ENCODE data around the gene FREM2. TPM values are rescaled to one million over a fixed set of nuclear protein-coding genes. Genes with fewer than 3 reads are reported as not detected.
A peak's percentile ranks its signal among the peaks of the same experiment; 100 is the strongest.

The FREM2 gene
- total and polyA plus RNA-seq, 2 experiments from 2014 or later = 2.3 to 17.8 TPM

GRCh38 chr13:38685974-38686576 lies 802 bp upstream of the FREM2 start:
- H3K9me3 ChIP-seq (ENCODE audit: low read depth) = no peaks in the 10 kb centered on the region
- no peaks in the 10 kb centered on the region for H3K27me3 ChIP-seq
- peaks cover 12% of the 10 kb centered on the region for H3K79me2 ChIP-seq
- DNase-seq (ENCODE audit: low spot score) = peak; percentile 58
- H3K9me2 ChIP-seq (replicated peaks; ENCODE audit: insufficient read depth) = no peaks in the 10 kb centered on the region
- H3K36me3 ChIP-seq (replicated peaks; ENCODE audit: insufficient read depth, low read depth) = no peaks in the 10 kb centered on the region
- peak overlapping the region; percentile 64 for H2AFZ ChIP-seq
- no peak overlapping the region for H3K27ac ChIP-seq
- H3K4me3 ChIP-seq = peak overlapping the region; percentile 67
- TF ChIP-seq EZH2phosphoT487 (IDR thresholded peaks at IDR 0.05; ENCODE audit: low read depth, severe bottlenecking, unreplicated experiment) (no peak), CTCF (IDR thresholded peaks at IDR 0.05; ENCODE audit: poor library complexity) (peak; percentile 62), EZH2 (IDR thresholded peaks at IDR 0.05; ENCODE audit: borderline replicate concordance) (no peak)
- no peaks in the 10 kb centered on the region for H4K20me1 ChIP-seq (ENCODE audit: insufficient read depth, poor library complexity, severe bottlenecking)
- H3K4me1 ChIP-seq (ENCODE audit: insufficient read depth) = peaks cover 11% of the 10 kb centered on the region
- H3K4me2 ChIP-seq = peak overlapping the region; percentile 98
- 1% methylated on average over 14 of the region's 14 CpGs for WGBS (ENCODE audit: low lambda C conversion rate, missing lambda C conversion rate)

GRCh38 chr13:38687246-38688229 lies 661 bp downstream of the FREM2 start:
- WGBS (ENCODE audit: low lambda C conversion rate, missing lambda C conversion rate) = under 1% methylated on average over 80 of the region's 80 CpGs
- H2AFZ ChIP-seq = peak overlapping the region; percentile 64
- TF ChIP-seq EZH2phosphoT487 (IDR thresholded peaks at IDR 0.05; ENCODE audit: low read depth, severe bottlenecking, unreplicated experiment) (no peak), EZH2 (IDR thresholded peaks at IDR 0.05; ENCODE audit: borderline replicate concordance) (no peak), CTCF (IDR thresholded peaks at IDR 0.05; ENCODE audit: poor library complexity) (no peak)
- no peaks in the 10 kb centered on the region for H4K20me1 ChIP-seq (ENCODE audit: insufficient read depth, poor library complexity, severe bottlenecking)
- peak overlapping the region; percentile 21 for H3K27ac ChIP-seq
- no peaks in the 10 kb centered on the region for H3K27me3 ChIP-seq
- no peaks in the 10 kb centered on the region for H3K9me3 ChIP-seq (ENCODE audit: low read depth)
- H3K4me1 ChIP-seq (ENCODE audit: insufficient read depth) = peaks cover 11% of the 10 kb centered on the region
- H3K9me2 ChIP-seq (replicated peaks; ENCODE audit: insufficient read depth) = no peaks in the 10 kb centered on the region
- no peaks in the 10 kb centered on the region for H3K36me3 ChIP-seq (replicated peaks; ENCODE audit: insufficient read depth, low read depth)
- peaks cover 15% of the 10 kb centered on the region for H3K79me2 ChIP-seq
- peak overlapping the region; percentile 67 for H3K4me3 ChIP-seq
- DNase-seq (ENCODE audit: low spot score) = peak; percentile 53
- peak overlapping the region; percentile 98 for H3K4me2 ChIP-seq

GRCh38 chr13:38688674-38689073 lies 1.8 kb downstream of the FREM2 start:
- H3K27me3 ChIP-seq = no peaks in the 10 kb centered on the region
- no peaks in the 10 kb centered on the region for H4K20me1 ChIP-seq (ENCODE audit: insufficient read depth, poor library complexity, severe bottlenecking)
- H3K27ac ChIP-seq = no peak overlapping the region
- peak overlapping the region; percentile 98 for H3K4me2 ChIP-seq
- H3K9me3 ChIP-seq (ENCODE audit: low read depth) = no peaks in the 10 kb centered on the region
- TF ChIP-seq EZH2phosphoT487 (IDR thresholded peaks at IDR 0.05; ENCODE audit: low read depth, severe bottlenecking, unreplicated experiment) = no peak
- TF ChIP-seq CTCF (IDR thresholded peaks at IDR 0.05; ENCODE audit: poor library complexity) = no peak
- TF ChIP-seq EZH2 (IDR thresholded peaks at IDR 0.05; ENCODE audit: borderline replicate concordance) = no peak
- peaks cover 11% of the 10 kb centered on the region for H3K4me1 ChIP-seq (ENCODE audit: insufficient read depth)
- H3K9me2 ChIP-seq (replicated peaks; ENCODE audit: insufficient read depth) = no peaks in the 10 kb centered on the region
- no peaks in the 10 kb centered on the region for H3K36me3 ChIP-seq (replicated peaks; ENCODE audit: insufficient read depth, low read depth)
- 96% methylated on average over 12 of the region's 12 CpGs for WGBS (ENCODE audit: low lambda C conversion rate, missing lambda C conversion rate)
- no peak overlapping the region for H3K4me3 ChIP-seq
- no peak for DNase-seq (ENCODE audit: low spot score)
- H3K79me2 ChIP-seq = peaks cover 15% of the 10 kb centered on the region
- no peak overlapping the region for H2AFZ ChIP-seq

Data from hepatocyte (in vitro differentiated cells).